CD4-positive, alpha-beta memory T cell (primary cell): Measurements from ENCODE around the gene GLIPR1L1. TPM values are rescaled to one million over a fixed set of nuclear protein-coding genes. Genes with fewer than 3 reads are reported as not detected.

ENCODE experiments used
- CTCF ChIA-PET: fragments of 350-600 bp; sonication (Branson Sonifier 250); formaldehyde crosslinking; loops from one replicate; lab custom pipeline; 2021; ENCODE audit warnings: inconsistent platforms; ENCODE audit not compliant: partially characterized antibody; lab: Charles Lee
- POLR2A ChIA-PET: fragments of 350-600 bp; sonication (Branson Sonifier 250); formaldehyde crosslinking; loops from one replicate; lab custom pipeline; 2021; ENCODE audit not compliant: partially characterized antibody; lab: Charles Lee
- DNase-seq, 5 donors: peaks; one replicate each; pipeline versions ENCODE4 v3.0.0 to v3.0.0-alpha.2; 2020 to 2022; ENCODE audit warnings: mixed read lengths in 1 of 5
- H3K27ac ChIP-seq: one replicate; pipeline ENCODE4 v1.7.0; 2013; ENCODE audit warnings: low read depth, low read length
- H3K27me3 ChIP-seq: 2 replicates; pipeline ENCODE4 v1.7.0; 2013; ENCODE audit warnings: mild to moderate bottlenecking, low read length, moderate library complexity; ENCODE audit not compliant: insufficient read depth
- H3K36me3 ChIP-seq: 2 replicates; pipeline ENCODE4 v1.7.0; 2013; ENCODE audit warnings: mild to moderate bottlenecking, low read length, moderate library complexity; ENCODE audit not compliant: insufficient read depth
- H3K4me1 ChIP-seq: 2 replicates; pipeline ENCODE4 v1.7.0; 2013; ENCODE audit warnings: mild to moderate bottlenecking, low read length, moderate library complexity; ENCODE audit not compliant: insufficient read depth
- H3K4me3 ChIP-seq, 2 donors: one replicate each; pipeline ENCODE4 v1.7.0; 2013; ENCODE audit warnings: low read length in 2 of 2, mild to moderate bottlenecking in 1 of 2
- H3K9me3 ChIP-seq, 2 donors: one replicate each; pipeline ENCODE4 v1.7.0; 2013; ENCODE audit warnings: low read length in 2 of 2, control low read depth in 1 of 2; ENCODE audit not compliant: control insufficient read depth in 1 of 2
- H3K27ac Mint-ChIP-seq, 7 donors: one replicate each; pipeline ENCODE4 v1.8.0; 2020 to 2021; ENCODE audit warnings: mixed read lengths in 7 of 7, mild to moderate bottlenecking in 6 of 7, inconsistent platforms in 3 of 7, moderate library complexity in 3 of 7
- H3K27me3 Mint-ChIP-seq, 2 donors: one replicate each; pipeline ENCODE4 v1.8.0; 2020 to 2021; ENCODE audit warnings: mixed read lengths in 2 of 2
- H3K36me3 Mint-ChIP-seq, 2 donors: one replicate each; pipeline ENCODE4 v1.8.0; 2020 to 2021; ENCODE audit warnings: mixed read lengths in 2 of 2, inconsistent platforms in 1 of 2, mild to moderate bottlenecking in 1 of 2
- H3K4me1 Mint-ChIP-seq, 4 donors: one replicate each; pipeline ENCODE4 v1.8.0; 2020 to 2021; ENCODE audit warnings: mixed read lengths in 4 of 4, mild to moderate bottlenecking in 1 of 4
- H3K4me3 Mint-ChIP-seq, 8 donors: one replicate each; pipeline ENCODE4 v1.8.0; 2020 to 2021; ENCODE audit warnings: mixed read lengths in 8 of 8, mild to moderate bottlenecking in 7 of 8, moderate library complexity in 6 of 8, inconsistent platforms in 3 of 8
- H3K9me3 Mint-ChIP-seq, 8 donors: one replicate each; pipeline ENCODE4 v1.8.0; 2020 to 2021; ENCODE audit warnings: mixed read lengths in 8 of 8, mild to moderate bottlenecking in 5 of 8, inconsistent platforms in 3 of 8, moderate library complexity in 1 of 8
- intact Hi-C: fragments of 100-400 bp; cut with micrococcal nuclease; formaldehyde crosslinking; loops from one replicate; pipeline ENCODE4 v1.15.1; 2023
- polyA plus RNA-seq, 2 donors: library from polyadenylated mRNA; unstranded; fragments of 300-500 nt; fragmentation: Illumina TruSeq; gene quantifications; one replicate each; pipeline ENCODE4 v1.2.3, GENCODE V29; 2021
- total RNA-seq, 2 experiments: library from RNA; stranded (reverse); gene quantifications; one replicate each; pipeline ENCODE4 v1.2.3, GENCODE V29; 2021

Gene GLIPR1L1
- total RNA-seq (not detected), polyA plus RNA-seq (not detected)

GRCh38 chr12:75334384-75335030 is at the start of gene GLIPR1L1:
Gene GLIPR1L1, plus strand, starts transcription at chr12:75334670. Its CDS starts 59 bp downstream, at chr12:75334729.
- Mint-ChIP-seq H3K4me3 (peak within 1 kb of the TSS; percentile 70 to 86 (median 80)), H3K27ac (peak within 1 kb of the TSS in 1 of 7 donors; percentile 54), H3K36me3 (peaks cover 0 to 3% of the 10 kb centered on the region in 2 donors), H3K4me1 (peaks cover 13 to 21% (median 17%) of the 10 kb centered on the region in 4 donors), H3K27me3 (peaks cover 6 to 12% of the 10 kb centered on the region in 2 donors), H3K9me3 (no peaks in the 10 kb centered on the region)
- intact Hi-C loops, result loop anchor here (1.0 to 10.0 kb wide), 8 partner anchors 56 to 1121 kb away; partner anchors contain the start of genes BBS10 and GLIPR1
- H3K9me3 ChIP-seq, result no peaks in the 10 kb centered on the region
- DNase-seq, result peak; percentile 76 to 82 (median 77)
- H3K4me1 ChIP-seq, result peaks cover 21% of the 10 kb centered on the region
- H3K27me3 ChIP-seq, result peaks cover 6% of the 10 kb centered on the region
- H3K36me3 ChIP-seq, result no peaks in the 10 kb centered on the region
- ChIA-PET POLR2A (interaction anchor here (0.6 to 2.6 kb wide), 7 partner anchors 61 to 1013 kb away, joined by 3 to 8 read pairs (median 3); partner anchors contain the start of genes BBS10, GLIPR1 and KRR1), CTCF (interaction anchor here (0.9 to 3.8 kb wide), 21 partner anchors 8 to 191 kb away, joined by 3 to 43 read pairs (median 6); partner anchors contain the start of genes GLIPR1 and GLIPR1L2)
- peak within 1 kb of the TSS in 1 of 2 donors; percentile 54 for H3K4me3 ChIP-seq
- no peak within 1 kb of the TSS for H3K27ac ChIP-seq

- H3K27ac ChIP-seq, result no peak overlapping the region
- ChIA-PET POLR2A (no interaction called here), CTCF (interaction anchor here (1.1 to 1.4 kb wide), 2 partner anchors 9 to 16 kb away, joined by 3 read pairs; no protein-coding TSS in a partner anchor)
- H3K4me3 ChIP-seq, result no peak overlapping the region
- DNase-seq, result no peak
- H3K36me3 ChIP-seq, result no peaks in the 10 kb centered on the region
- no peaks in the 10 kb centered on the region for H3K9me3 ChIP-seq
- Mint-ChIP-seq H3K27ac (peak overlapping the region in 1 of 7 donors; percentile 77), H3K4me1 (peaks cover 0 to 5% (median under 1%) of the 10 kb centered on the region in 4 donors), H3K4me3 (no peak overlapping the region), H3K9me3 (peaks cover 0 to 2% (median 0%) of the 10 kb centered on the region in 8 donors), H3K27me3 (no peaks in the 10 kb centered on the region), H3K36me3 (no peaks in the 10 kb centered on the region)
- H3K27me3 ChIP-seq, result no peaks in the 10 kb centered on the region
- no peaks in the 10 kb centered on the region for H3K4me1 ChIP-seq
- intact Hi-C loops, result no loop called here
Observed at GRCh38 chr12:75288860-75289259, 45.6 kb upstream of the GLIPR1L1 start.

- no peaks in the 10 kb centered on the region for H3K27me3 Mint-ChIP-seq
- Histone ChIP-seq H3K4me3 (no peak overlapping the region), H3K36me3 (no peaks in the 10 kb centered on the region), H3K27me3 (no peaks in the 10 kb centered on the region), H3K4me1 (no peaks in the 10 kb centered on the region), H3K27ac (no peak overlapping the region), H3K9me3 (no peaks in the 10 kb centered on the region)
- intact Hi-C loops, result loop anchor here (1.0 kb wide), 1 partner anchor 600 kb away; no protein-coding TSS in a partner anchor
- peaks cover 0 to 2% (median 0%) of the 10 kb centered on the region in 8 donors for H3K9me3 Mint-ChIP-seq
- ChIA-PET CTCF (interaction anchor here (1.1 to 1.4 kb wide), 2 partner anchors 8 to 17 kb away, joined by 3 read pairs; no protein-coding TSS in a partner anchor), POLR2A (no interaction called here)
- no peak overlapping the region for H3K4me3 Mint-ChIP-seq
- peaks cover 0 to 5% (median under 1%) of the 10 kb centered on the region in 4 donors for H3K4me1 Mint-ChIP-seq
- DNase-seq, result peak in 1 of 5 donors; percentile 6
- H3K27ac Mint-ChIP-seq, result no peak overlapping the region
- H3K36me3 Mint-ChIP-seq, result no peaks in the 10 kb centered on the region
Observed at GRCh38 chr12:75289753-75290152, 44.7 kb upstream of the GLIPR1L1 start.

- Mint-ChIP-seq H3K4me3 (no peak overlapping the region), H3K4me1 (peaks cover 0 to 5% (median under 1%) of the 10 kb centered on the region in 4 donors), H3K27ac (no peak overlapping the region), H3K27me3 (peaks cover 0 to 2% of the 10 kb centered on the region in 2 donors), H3K36me3 (no peaks in the 10 kb centered on the region), H3K9me3 (peaks cover 0 to 2% (median 0%) of the 10 kb centered on the region in 8 donors)
- H3K36me3 ChIP-seq, result no peaks in the 10 kb centered on the region
- DNase-seq, result no peak
- intact Hi-C loops, result no loop called here
- H3K4me3 ChIP-seq, result no peak overlapping the region
- CTCF ChIA-PET, result interaction anchor here (0.9 kb wide), 1 partner anchor 10 kb away, joined by 4 read pairs; no protein-coding TSS in a partner anchor
- H3K27me3 ChIP-seq, result no peaks in the 10 kb centered on the region
- H3K9me3 ChIP-seq, result no peaks in the 10 kb centered on the region
- H3K4me1 ChIP-seq, result no peaks in the 10 kb centered on the region
- H3K27ac ChIP-seq, result no peak overlapping the region
- POLR2A ChIA-PET, result no interaction called here
Observed at GRCh38 chr12:75291014-75291413, 43.5 kb upstream of the GLIPR1L1 start.

GRCh38 chr12:75294336-75294735 is 40.1 kb upstream of the GLIPR1L1 start:
- no peak for DNase-seq
- peaks cover 0 to 2% of the 10 kb centered on the region in 2 donors for H3K27me3 Mint-ChIP-seq

GRCh38 chr12:75294797-75295196 is 39.7 kb upstream of the GLIPR1L1 start:
- Mint-ChIP-seq H3K27ac (no peak overlapping the region), H3K4me3 (no peak overlapping the region), H3K4me1 (peaks cover 0 to 2% (median 0%) of the 10 kb centered on the region in 4 donors), H3K36me3 (no peaks in the 10 kb centered on the region), H3K9me3 (no peaks in the 10 kb centered on the region), H3K27me3 (peaks cover 0 to 2% of the 10 kb centered on the region in 2 donors)
- intact Hi-C loops, result no loop called here
- Histone ChIP-seq H3K4me1 (no peaks in the 10 kb centered on the region), H3K4me3 (no peak overlapping the region), H3K36me3 (no peaks in the 10 kb centered on the region), H3K27me3 (no peaks in the 10 kb centered on the region), H3K27ac (no peak overlapping the region), H3K9me3 (no peaks in the 10 kb centered on the region)
- no peak for DNase-seq
- ChIA-PET POLR2A (no interaction called here), CTCF (no interaction called here)

More at GRCh38 chr12:75294336-75294735, 40.1 kb upstream of the GLIPR1L1 start:
- Mint-ChIP-seq H3K4me3 (no peak overlapping the region), H3K9me3 (no peaks in the 10 kb centered on the region), H3K4me1 (peaks cover 0 to 5% (median 0%) of the 10 kb centered on the region in 4 donors), H3K36me3 (no peaks in the 10 kb centered on the region), H3K27ac (no peak overlapping the region)
- ChIA-PET CTCF (no interaction called here), POLR2A (no interaction called here)
- Histone ChIP-seq H3K4me1 (no peaks in the 10 kb centered on the region), H3K9me3 (no peaks in the 10 kb centered on the region), H3K36me3 (no peaks in the 10 kb centered on the region), H3K27ac (no peak overlapping the region), H3K27me3 (no peaks in the 10 kb centered on the region), H3K4me3 (no peak overlapping the region)
- intact Hi-C loops, result no loop called here

GRCh38 chr12:75302225-75302624 is 32.2 kb upstream of the GLIPR1L1 start:
- intact Hi-C loops, result no loop called here
- Mint-ChIP-seq H3K4me3 (no peak overlapping the region), H3K9me3 (no peaks in the 10 kb centered on the region), H3K36me3 (no peaks in the 10 kb centered on the region), H3K4me1 (no peaks in the 10 kb centered on the region), H3K27ac (no peak overlapping the region), H3K27me3 (no peaks in the 10 kb centered on the region)
- Histone ChIP-seq H3K27ac (no peak overlapping the region), H3K36me3 (no peaks in the 10 kb centered on the region), H3K4me3 (no peak overlapping the region), H3K4me1 (no peaks in the 10 kb centered on the region), H3K9me3 (no peaks in the 10 kb centered on the region), H3K27me3 (no peaks in the 10 kb centered on the region)
- DNase-seq, result no peak
- ChIA-PET POLR2A (no interaction called here), CTCF (no interaction called here)
